ENCODE results near the gene CLEC3B.
"Not testable (repeated sequence)": the region's sequence is repeated elsewhere in the genome, so short reads cannot be mapped to it uniquely, and the experiment has no call there.

CLEC3B gene

DNA sequence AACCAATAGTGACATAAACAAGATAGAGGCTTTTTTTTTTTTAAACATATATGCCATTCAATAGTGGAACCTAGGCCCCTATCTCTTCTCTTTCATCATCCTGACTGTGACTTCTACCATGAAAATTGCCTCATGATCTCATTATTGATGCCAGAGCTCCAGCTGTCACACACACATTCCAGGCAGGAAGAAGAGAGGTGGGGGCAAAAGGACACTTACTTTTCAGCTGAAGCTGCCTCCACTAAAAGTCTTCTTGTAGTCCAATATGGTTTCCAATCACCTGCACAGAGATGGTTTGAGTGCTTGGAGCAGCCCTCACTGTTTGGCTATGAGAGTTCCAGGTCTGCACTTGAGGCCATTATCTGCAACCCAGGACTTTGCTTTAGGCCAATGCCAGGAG lies 45.0 kb downstream of the CLEC3B start:
- no peak for DNase-seq

DNA sequence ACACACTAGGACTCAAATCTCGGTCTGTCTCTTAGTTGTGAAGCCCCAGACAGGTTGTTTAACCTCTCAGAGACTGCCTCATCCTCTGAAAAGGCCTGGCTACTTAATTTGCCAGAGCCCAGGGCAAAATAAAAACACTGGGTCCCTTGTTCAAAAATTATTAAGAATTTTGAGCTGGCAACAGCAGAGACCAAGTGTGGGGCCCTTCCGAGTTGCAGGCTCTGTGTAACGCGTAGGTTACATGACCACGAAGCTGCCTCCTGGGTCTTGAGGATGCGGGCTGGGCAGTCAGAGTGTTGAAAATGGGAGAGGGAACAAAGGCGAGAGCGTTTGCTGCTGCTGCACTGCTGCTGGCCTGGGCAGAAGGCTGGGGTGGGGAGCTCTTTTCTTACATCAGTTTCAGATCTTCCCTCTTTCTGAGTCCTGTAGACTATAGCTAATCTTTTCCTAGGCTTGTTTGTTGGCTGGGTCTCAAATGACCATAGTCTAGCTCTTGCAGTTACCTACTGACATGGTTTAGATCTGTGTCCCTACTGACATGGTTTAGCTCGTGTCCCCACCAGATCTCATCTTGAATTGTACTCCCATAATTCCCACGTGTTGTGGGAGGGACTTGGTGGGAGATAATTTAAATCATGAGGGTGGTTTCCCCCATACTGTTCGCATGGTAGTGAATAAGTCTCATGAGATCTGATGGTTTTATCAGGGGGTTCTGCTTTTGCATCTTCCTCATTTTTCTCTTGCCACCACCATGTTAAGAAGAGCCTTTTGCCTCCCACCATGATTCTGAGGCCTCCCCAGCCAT lies 49.9 kb downstream of the CLEC3B start:
- DNase-seq = no peak

DNA sequence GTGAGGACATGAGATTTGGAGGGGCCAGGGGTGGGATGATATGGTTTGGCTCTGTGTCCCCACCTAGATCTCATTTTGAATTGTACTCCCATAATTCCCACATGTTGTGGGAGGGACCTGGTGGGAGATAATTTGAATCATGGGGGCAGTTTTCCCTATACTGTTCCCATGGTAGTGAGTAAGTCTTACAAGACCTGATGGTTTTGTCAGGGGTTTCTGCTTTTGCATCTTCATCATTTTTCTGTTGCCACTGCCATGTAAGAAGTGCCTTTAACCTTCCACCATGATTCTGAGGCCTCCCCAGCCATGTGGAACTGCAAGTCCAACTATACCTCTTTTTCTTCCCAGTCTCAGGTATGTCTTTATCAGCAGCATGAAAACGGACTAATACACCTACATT lies 52.2 kb downstream of the CLEC3B start:
- not testable (repeated sequence) for DNase-seq

DNA sequence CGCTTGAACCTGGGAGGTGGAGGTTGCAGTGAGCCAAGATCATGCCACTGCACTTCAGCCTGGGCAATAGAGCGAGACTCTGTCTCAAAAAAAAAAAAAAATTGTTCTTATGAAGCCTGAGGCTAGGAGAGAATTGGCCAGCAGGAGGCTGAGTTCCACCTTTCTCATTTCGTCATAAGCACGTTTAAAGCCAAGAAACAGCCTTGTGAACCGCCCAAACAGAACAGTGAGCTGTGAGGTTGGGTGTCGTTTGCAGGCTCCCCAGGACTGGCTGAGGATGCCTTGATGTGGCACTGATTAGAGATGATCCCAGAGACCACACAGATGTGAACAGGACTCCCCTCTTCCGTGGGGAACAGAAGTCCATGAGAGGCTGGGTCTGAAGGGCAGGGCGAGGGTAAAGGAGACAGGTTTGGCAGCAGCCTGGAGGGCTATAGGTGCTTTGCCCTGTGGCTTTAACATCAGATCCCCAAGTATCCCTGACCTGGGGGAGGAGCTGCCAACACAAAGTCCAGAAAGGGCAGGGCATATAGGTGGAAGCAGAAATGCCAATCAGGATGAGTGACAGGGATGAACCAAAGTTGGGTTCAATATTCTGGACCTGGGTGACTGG lies 52.9 kb downstream of the CLEC3B start:
- DNase-seq = no peak

DNA sequence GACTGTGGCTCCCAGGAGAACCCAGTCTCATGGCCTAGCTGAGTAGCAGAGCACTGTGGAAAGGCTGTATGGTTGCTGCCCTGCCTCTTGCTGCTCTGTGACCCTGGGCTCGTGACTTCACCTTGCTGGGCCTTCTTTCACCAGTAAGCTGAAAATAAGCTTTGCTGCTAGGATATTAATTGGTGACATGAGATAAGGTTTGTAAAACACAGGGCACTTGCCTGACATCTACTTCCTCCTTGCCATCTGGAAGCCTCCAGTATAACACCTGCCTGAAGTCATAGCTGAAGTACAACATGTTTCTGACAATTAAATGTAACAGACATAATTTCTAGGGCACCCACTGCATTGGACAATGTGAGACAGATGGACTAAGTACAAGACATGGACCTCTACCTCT lies 53.6 kb downstream of the CLEC3B start:
- DNase-seq = no peak

DNA sequence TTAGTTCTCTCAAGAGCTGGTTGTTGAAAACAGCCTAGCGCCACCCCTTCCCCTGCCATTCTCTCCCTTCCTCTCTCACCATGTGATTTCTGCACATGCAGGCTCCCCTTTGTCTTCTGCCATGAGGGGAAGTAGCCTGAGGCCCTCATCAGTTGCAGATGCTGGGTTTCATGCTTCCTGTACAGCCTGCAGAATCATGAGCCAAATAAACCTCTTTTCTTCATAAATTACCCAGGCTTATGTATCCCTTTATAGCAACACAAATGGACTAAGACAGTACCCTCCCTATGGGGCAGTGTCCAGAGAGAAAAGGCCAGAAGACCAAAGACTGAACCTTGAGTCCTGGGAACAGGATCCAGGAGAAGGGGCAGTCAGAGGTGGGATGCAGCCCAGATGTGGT lies 54.7 kb downstream of the CLEC3B start:
- no peak for DNase-seq

DNA sequence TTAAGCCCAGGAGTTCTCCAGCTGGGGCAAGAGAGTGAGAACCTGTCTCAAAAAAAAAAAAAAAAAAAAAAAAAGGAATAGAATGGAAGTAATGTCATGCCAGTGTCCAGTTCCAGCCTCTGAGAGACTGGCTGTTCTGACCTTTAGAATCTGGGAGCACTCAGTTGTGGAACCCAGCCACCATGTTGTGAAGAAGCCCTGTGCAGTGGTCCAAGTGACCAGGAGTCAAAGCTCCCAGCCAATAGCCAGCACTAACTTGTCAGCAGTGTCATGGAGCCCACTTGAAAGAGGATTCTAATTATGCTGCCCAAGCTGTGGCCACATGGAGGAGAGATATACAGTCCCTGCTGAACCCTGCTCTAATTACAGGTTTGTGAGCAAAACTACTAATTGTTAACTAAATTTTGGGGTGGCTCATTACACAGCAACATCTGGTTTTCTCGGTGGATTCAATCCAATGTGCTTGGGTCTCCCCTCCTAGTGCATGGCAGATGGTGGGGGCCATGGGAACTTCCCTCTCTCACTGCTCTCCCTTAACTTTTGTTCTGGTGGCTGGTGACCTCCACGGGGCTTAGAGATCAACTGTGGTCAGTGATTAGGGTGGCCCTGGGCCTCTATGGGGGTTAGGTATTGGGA lies 55.5 kb downstream of the CLEC3B start:
- DNase-seq = no peak

DNA sequence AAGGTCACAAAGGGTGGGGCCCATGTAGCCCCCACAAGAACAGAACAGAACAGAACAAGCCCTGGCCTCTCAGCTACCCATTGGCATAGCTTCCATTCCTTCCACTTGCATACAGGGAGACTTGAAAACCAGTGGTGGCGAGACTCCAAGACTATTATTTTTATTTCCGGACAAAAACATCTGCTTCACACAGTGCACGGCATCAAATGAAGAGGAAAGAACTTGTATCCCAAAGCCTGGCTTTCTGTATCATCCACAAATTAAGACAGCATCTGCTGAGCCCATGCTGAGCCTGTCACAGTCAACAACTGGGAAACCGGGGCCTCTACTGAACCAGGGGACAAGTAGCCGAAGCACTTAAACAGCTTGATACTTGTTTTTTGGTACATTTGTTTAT lies 56.0 kb downstream of the CLEC3B start:
- DNase-seq = no peak

DNA sequence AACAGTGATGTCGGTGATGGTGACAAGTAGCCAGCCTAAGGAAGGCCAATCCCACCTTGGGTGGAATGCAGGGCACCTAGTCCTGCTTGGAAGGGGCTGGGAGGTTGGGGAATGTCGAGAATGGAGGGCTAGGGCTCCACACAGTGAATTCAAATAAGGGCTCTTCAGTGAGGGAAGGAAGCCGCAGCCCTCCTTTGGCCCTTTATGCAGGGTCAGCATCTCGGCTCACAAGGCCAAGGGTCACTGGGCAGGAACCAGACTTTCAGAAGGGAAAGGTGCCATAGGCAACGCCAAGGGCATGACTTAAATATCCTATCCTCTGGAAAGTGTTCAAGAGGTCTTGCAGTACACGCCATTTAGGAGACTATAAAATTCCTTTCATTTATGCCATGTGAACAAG lies 56.9 kb downstream of the CLEC3B start:
- no peak for DNase-seq

DNA sequence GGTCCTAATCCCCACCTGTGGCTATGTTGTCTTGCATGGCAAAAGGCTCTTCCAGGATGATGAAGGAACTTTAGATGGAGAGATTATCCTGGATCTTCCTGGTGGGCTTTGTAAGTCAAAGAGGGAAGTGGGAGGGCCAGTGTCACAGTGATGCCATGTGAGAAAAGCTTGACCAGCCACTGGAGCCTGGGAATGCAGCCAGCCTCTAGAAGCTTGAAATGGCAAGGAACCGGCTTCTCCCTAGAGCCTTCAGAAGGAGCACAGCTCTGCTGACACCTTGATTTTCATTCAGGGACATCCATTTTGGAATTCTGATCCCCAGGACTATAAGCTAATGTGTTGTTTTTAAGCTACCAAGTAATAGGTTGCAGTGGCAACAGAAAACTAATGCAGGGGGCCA lies 58.3 kb downstream of the CLEC3B start:
- DNase-seq = no peak

DNA sequence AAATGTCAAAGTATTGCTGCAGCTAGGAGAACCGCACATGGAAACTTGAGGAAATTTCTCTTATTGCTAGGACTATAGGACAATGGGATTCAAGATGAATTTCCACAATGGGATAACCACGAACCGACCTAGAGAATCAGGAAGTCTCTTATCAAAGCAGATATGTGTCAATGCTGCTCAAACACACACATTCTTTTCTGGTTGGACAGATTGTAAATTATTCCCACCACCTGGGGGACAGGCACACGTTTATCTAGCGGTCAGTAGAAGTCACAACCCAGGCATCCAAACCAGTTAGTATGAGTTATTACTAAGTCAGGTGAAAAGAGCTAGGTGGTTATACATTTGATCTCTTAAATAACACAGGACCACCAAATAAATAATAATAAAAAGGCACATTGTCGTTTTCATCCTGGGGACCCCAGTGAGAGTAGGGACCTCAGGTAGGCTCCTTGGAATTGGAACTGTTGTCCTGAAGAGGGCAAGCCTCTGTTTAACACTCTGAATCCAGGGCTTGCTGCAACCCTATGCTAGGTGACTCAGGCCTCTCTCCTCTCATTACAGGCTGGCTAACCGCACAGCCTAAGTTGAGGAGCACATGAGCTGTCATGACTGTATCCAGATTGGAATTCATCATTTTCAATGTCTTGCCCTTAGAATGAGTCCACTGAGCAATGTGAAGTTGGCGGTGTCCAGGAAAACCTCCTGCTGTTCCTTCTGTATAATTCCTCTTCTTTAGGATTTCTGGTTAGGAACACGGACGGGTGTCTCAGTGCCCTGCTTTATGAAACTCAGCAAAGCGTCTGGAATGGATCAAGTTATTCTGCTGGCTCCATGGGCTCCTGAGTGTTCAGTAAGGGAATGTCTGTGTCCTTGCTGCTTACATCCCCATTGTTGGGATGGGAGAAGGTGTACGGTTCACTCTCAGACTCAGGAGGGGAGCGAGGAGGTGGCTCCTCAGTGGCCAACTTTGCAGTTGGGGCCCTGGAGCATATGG lies 59.0 kb downstream of the CLEC3B start:
- DNase-seq = no peak
